ENCODE data around the gene NPAS3.

DNA sequence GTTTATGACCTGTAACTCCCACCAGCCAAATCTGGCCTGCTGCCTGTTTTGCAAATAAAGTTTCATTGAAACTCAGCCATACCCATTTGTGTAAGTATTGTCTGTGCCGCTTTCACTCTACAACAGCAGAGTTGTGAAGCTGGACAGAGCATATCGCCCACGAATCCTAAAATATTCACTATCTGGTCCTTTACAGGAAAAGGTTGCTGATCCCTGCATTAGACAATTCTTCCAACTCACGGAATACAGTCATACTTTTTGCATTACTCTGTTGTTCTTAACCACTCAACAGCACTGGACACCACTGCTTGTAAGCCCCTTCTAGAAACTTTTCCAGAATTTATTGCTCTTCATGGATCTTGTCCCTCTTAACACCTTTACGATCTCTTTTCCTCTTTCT lies 576.8 kb downstream of the NPAS3 start:
- no peak for TF ChIP-seq PHF8 (IDR thresholded peaks at IDR 0.05; ENCODE audit: borderline replicate concordance, low read depth)
- TF ChIP-seq, protein P1, sequence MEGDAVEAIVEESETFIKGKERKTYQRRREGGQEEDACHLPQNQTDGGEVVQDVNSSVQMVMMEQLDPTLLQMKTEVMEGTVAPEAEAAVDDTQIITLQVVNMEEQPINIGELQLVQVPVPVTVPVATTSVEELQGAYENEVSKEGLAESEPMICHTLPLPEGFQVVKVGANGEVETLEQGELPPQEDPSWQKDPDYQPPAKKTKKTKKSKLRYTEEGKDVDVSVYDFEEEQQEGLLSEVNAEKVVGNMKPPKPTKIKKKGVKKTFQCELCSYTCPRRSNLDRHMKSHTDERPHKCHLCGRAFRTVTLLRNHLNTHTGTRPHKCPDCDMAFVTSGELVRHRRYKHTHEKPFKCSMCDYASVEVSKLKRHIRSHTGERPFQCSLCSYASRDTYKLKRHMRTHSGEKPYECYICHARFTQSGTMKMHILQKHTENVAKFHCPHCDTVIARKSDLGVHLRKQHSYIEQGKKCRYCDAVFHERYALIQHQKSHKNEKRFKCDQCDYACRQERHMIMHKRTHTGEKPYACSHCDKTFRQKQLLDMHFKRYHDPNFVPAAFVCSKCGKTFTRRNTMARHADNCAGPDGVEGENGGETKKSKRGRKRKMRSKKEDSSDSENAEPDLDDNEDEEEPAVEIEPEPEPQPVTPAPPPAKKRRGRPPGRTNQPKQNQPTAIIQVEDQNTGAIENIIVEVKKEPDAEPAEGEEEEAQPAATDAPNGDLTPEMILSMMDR (IDR thresholded peaks at IDR 0.05), result no peak
- no peak for TF ChIP-seq CBX2 (IDR thresholded peaks at IDR 0.05; ENCODE audit: borderline replicate concordance, low read depth)
- TF ChIP-seq FOSL2 (IDR thresholded peaks at IDR 0.05), result no peak
- TF ChIP-seq FOSL2 (CRISPR knock-in tag; IDR thresholded peaks at IDR 0.05), result no peak
- TF ChIP-seq POLR2A (IDR thresholded peaks at IDR 0.05; ENCODE audit: low read length), result no peak
- no peak for TF ChIP-seq MAX (IDR thresholded peaks at IDR 0.05)
- TF ChIP-seq NFE2L2 (conservative IDR thresholded peaks at IDR 0.05; ENCODE audit: low read length), result no peak
- no peak for TF ChIP-seq MYC (IDR thresholded peaks at IDR 0.05; ENCODE audit: borderline replicate concordance, low read length)

Data from A549 (cell line).